Measurements from ENCODE around the gene PIP5KL1.

PIP5KL1 gene

GRCh38 chr9:127930231-127931091, at the start of gene PIP5KL1:
Gene PIP5KL1, minus strand, starts transcription at chr9:127930777. Its CDS starts 25 bp downstream, at chr9:127930752.
- in situ Hi-C loops (cut with HindIII; ENCODE audit: low sequenced_read_pairs) = loop anchor here (10.0 kb wide), 1 partner anchor 164 kb away; no protein-coding TSS in a partner anchor

- in situ Hi-C loops (cut with HindIII; ENCODE audit: low sequenced_read_pairs) = no loop called here
These were observed 49.6 kb upstream of the PIP5KL1 start for GRCh38 chr9:127980060-127980705.

GRCh38 chr9:127979333-127980059, 48.9 kb upstream of the PIP5KL1 start:
- in situ Hi-C loops (cut with HindIII; ENCODE audit: low sequenced_read_pairs) = no loop called here

GRCh38 chr9:127979015-127979332, 48.4 kb upstream of the PIP5KL1 start:
- in situ Hi-C loops (cut with HindIII; ENCODE audit: low sequenced_read_pairs) = no loop called here

GRCh38 chr9:127977884-127978647, 47.5 kb upstream of the PIP5KL1 start:
- in situ Hi-C loops (cut with HindIII; ENCODE audit: low sequenced_read_pairs) = no loop called here

- in situ Hi-C loops (cut with HindIII; ENCODE audit: low sequenced_read_pairs) = no loop called here
These were observed 46.7 kb upstream of the PIP5KL1 start for GRCh38 chr9:127977009-127977883.

GRCh38 chr9:127976498-127976897, 45.9 kb upstream of the PIP5KL1 start:
- in situ Hi-C loops (cut with HindIII; ENCODE audit: low sequenced_read_pairs) = no loop called here

GRCh38 chr9:127975376-127976315, 45.1 kb upstream of the PIP5KL1 start:
- in situ Hi-C loops (cut with HindIII; ENCODE audit: low sequenced_read_pairs) = no loop called here

- in situ Hi-C loops (cut with HindIII; ENCODE audit: low sequenced_read_pairs) = no loop called here
These were observed 44.2 kb upstream of the PIP5KL1 start for GRCh38 chr9:127974769-127975261.

GRCh38 chr9:127974001-127974768, 43.6 kb upstream of the PIP5KL1 start:
- in situ Hi-C loops (cut with HindIII; ENCODE audit: low sequenced_read_pairs) = no loop called here

GRCh38 chr9:127973169-127974000, 42.8 kb upstream of the PIP5KL1 start:
- in situ Hi-C loops (cut with HindIII; ENCODE audit: low sequenced_read_pairs) = no loop called here

- in situ Hi-C loops (cut with HindIII; ENCODE audit: low sequenced_read_pairs) = no loop called here
These were observed 41.8 kb upstream of the PIP5KL1 start for GRCh38 chr9:127972236-127972871.

- in situ Hi-C loops (cut with HindIII; ENCODE audit: low sequenced_read_pairs) = no loop called here
These were observed 41.0 kb upstream of the PIP5KL1 start for GRCh38 chr9:127971357-127972235.

- in situ Hi-C loops (cut with HindIII; ENCODE audit: low sequenced_read_pairs) = no loop called here
These were observed 40.1 kb upstream of the PIP5KL1 start for GRCh38 chr9:127970401-127971313.
